Measurements from ENCODE around the gene HMX3. TPM values are rescaled to one million over a fixed set of nuclear protein-coding genes. Genes with fewer than 3 reads are reported as not detected.

Gene HMX3
- total RNA-seq, 2 donors from 2014 or later = not detected

DNA sequence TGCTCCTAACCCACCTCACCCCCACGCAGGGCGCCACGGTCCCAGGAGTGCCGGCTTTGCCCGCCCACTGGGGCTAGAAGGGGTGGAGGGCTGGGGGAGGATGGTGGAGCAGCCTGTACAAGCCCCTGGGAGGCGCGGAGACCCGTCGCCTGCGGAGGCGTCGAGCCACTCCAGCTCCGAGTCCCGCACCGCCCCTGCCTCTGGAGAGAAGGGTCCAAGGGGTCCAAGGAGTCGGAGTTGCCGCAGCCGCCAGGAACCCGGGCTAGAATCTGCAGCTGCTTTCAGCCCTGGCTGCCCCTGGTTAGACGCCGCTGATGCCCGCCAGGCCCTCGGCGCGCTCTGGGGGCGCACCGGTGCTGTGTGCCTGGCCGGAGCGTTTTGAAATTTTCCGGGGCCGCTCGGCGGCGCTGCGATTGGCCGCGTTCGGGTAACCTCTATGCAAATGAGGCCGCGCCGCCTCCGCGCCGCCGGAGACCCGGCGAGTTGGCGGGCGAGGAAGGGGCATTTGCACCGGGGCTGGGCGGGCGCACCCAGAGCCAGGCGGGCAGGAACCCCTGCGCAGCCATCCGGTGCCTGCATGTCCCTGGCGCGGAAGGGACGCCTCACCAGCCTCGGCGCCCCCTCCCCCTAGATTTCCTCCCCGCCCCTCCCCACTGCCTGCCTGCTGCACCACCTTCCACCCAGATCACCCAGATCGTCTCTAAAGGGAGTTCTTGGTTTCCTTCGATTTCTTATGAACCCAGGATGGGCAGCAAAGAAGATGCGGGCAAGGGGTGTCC lies 12.1 kb downstream of the HMX3 start, which contains the start of gene HMX2:
Gene HMX2 (plus strand): TSS at position 502 of the 779 bp plus-strand sequence. CDS start 243 bp downstream, at position 745.
- intact Hi-C loops (cut with DNase I) = no loop called here
- TF ChIP-seq POLR2A (IDR thresholded peaks at IDR 0.05) = no peak
- TF ChIP-seq, protein P1, sequence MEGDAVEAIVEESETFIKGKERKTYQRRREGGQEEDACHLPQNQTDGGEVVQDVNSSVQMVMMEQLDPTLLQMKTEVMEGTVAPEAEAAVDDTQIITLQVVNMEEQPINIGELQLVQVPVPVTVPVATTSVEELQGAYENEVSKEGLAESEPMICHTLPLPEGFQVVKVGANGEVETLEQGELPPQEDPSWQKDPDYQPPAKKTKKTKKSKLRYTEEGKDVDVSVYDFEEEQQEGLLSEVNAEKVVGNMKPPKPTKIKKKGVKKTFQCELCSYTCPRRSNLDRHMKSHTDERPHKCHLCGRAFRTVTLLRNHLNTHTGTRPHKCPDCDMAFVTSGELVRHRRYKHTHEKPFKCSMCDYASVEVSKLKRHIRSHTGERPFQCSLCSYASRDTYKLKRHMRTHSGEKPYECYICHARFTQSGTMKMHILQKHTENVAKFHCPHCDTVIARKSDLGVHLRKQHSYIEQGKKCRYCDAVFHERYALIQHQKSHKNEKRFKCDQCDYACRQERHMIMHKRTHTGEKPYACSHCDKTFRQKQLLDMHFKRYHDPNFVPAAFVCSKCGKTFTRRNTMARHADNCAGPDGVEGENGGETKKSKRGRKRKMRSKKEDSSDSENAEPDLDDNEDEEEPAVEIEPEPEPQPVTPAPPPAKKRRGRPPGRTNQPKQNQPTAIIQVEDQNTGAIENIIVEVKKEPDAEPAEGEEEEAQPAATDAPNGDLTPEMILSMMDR (IDR thresholded peaks at IDR 0.05) = no peak
- ATAC-seq = no peak
- no peaks in the 10 kb centered on the region for H3K36me3 ChIP-seq (replicated peaks in 1 of 2; ENCODE audit: insufficient read depth in 1 of 2, low read depth in 2 of 2)
- no peak within 1 kb of the TSS for H3K27ac ChIP-seq
- peaks cover 51% of the 10 kb centered on the region for H3K4me1 ChIP-seq
- peaks cover 0 to 69% of the 10 kb centered on the region in 2 donors for H3K27me3 ChIP-seq
- H3K9me3 ChIP-seq = peaks cover 0 to 2% (median 0%) of the 10 kb centered on the region in 3 donors
- DNase-seq = no peak
- WGBS, 2 donors = 2% methylated on average over 6 to 64 of the region's 64 CpGs
- no peak within 1 kb of the TSS for H3K4me3 ChIP-seq

DNA sequence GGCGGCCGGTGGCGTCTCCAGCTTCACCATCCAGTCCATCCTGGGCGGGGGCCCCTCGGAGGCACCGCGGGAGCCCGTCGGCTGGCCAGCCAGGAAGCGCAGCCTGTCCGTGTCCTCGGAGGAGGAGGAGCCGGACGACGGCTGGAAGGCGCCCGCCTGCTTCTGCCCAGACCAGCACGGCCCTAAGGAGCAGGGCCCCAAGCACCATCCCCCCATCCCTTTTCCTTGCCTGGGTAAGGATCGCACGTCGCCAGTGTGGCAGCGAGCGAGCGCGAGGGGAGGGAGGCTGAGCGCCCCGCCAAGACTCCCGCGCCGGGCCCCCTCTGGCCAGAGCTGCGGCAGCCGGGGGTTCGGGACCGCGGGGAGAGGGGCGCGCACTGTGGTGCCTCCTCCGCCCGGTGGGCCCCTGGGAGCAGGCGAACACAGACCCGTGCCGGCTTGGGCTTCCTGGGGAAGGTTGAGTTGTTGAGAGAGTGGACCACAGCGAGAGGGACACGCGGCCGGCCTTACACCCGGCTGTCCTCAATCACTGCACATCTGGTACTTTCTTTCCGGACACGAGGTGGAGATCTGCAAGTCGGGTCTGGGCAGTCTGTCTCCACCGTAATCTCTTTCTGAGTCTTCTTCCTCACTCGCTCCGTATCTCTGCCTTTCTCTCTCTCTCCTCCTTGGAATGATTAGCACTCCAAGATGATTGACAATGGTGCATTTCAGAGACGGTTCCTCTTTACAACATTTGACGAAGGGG lies 12.8 kb downstream of the HMX3 start:
- Histone ChIP-seq H3K4me3 (no peak overlapping the region), H3K4me1 (peaks cover 51% of the 10 kb centered on the region), H3K9me3 (peaks cover 0 to 2% (median 0%) of the 10 kb centered on the region in 3 donors), H3K27ac (no peak overlapping the region), H3K27me3 (peaks cover 0 to 67% of the 10 kb centered on the region in 2 donors), H3K36me3 (replicated peaks in 1 of 2; ENCODE audit: insufficient read depth in 1 of 2, low read depth in 2 of 2) (no peaks in the 10 kb centered on the region)
- ATAC-seq (no peak), DNase-seq (no peak)
- 2 to 4% methylated on average over 21 to 52 of the region's 55 CpGs for WGBS, 2 donors
- intact Hi-C loops (cut with DNase I) = no loop called here
- TF ChIP-seq, protein P1 (IDR thresholded peaks at IDR 0.05) = no peak
- TF ChIP-seq POLR2A (IDR thresholded peaks at IDR 0.05) = no peak

DNA sequence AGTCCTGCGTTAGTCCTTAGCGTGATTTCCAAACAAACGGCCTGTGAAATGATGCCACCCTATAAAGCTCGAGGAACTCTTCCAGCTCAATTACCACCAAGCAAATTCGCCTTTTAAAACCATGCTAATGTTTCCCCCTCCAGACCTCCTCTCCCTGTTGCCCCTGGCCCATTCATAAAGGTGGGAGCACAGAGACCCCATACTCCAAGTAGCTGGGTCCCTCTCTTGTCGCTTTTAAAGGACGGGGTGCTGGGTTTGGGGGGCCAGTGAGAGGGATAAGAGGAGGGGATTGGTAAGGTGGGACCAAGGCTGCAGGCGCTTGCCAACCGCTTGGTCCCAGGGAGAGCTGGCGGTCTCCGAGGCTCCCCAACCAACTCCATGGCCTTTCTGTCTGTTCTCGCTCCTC lies 13.4 kb downstream of the HMX3 start:
- Histone ChIP-seq H3K27ac (no peak overlapping the region), H3K27me3 (peaks cover 0 to 67% of the 10 kb centered on the region in 2 donors), H3K9me3 (peaks cover 0 to 2% (median 0%) of the 10 kb centered on the region in 3 donors), H3K36me3 (replicated peaks in 1 of 2; ENCODE audit: insufficient read depth in 1 of 2, low read depth in 2 of 2) (no peaks in the 10 kb centered on the region), H3K4me1 (peaks cover 51% of the 10 kb centered on the region), H3K4me3 (no peak overlapping the region)
- TF ChIP-seq, protein P1 (IDR thresholded peaks at IDR 0.05) = no peak
- TF ChIP-seq POLR2A (IDR thresholded peaks at IDR 0.05) = no peak
- no peak for DNase-seq
- ATAC-seq = no peak
- 5 to 7% methylated on average over 8 to 12 of the region's 12 CpGs for WGBS, 2 donors
- intact Hi-C loops (cut with DNase I) = no loop called here

DNA sequence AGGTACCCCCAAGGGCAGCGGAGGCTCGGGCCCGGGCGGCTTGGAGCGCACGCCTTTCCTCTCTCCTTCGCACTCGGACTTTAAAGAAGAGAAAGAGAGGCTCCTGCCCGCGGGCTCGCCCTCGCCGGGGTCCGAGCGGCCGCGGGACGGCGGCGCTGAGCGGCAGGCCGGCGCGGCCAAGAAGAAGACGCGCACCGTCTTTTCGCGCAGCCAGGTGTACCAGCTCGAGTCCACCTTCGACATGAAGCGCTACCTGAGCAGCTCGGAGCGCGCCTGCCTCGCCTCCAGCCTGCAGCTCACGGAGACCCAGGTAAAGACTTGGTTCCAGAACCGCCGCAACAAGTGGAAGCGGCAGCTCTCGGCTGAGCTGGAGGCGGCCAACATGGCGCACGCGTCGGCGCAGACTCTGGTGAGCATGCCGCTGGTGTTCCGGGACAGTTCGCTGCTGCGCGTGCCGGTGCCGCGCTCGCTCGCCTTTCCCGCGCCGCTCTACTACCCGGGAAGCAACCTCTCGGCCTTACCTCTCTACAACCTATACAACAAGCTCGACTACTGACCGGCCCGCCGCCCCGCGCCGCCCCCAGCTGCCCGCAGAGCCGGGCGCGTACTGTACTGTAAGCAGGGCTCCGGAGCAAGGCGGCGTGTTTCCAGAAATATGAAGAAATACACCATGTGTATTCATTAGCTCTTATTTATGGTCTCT lies 13.9 kb downstream of the HMX3 start:
- no peaks in the 10 kb centered on the region for H3K36me3 ChIP-seq (replicated peaks in 1 of 2; ENCODE audit: insufficient read depth in 1 of 2, low read depth in 2 of 2)
- no peak overlapping the region for H3K4me3 ChIP-seq
- WGBS, 2 donors = 2 to 4% methylated on average over 14 to 76 of the region's 76 CpGs
- ATAC-seq = no peak
- peaks cover 51% of the 10 kb centered on the region for H3K4me1 ChIP-seq
- H3K27ac ChIP-seq = no peak overlapping the region
- peak in 1 of 4 donors; percentile 31 for DNase-seq
- intact Hi-C loops (cut with DNase I) = no loop called here
- peaks cover 0 to 66% of the 10 kb centered on the region in 2 donors for H3K27me3 ChIP-seq
- peaks cover 0 to 2% (median 0%) of the 10 kb centered on the region in 3 donors for H3K9me3 ChIP-seq
- TF ChIP-seq POLR2A (IDR thresholded peaks at IDR 0.05) = no peak
- TF ChIP-seq, protein P1 (IDR thresholded peaks at IDR 0.05) = no peak
